PFSK-1 (cell line): Measurements from ENCODE around the gene PNMT.

Source experiments
- FOXP2 ChIP-seq: optimal IDR thresholded peaks from 2 replicates; pipeline ENCODE3; 2011; ENCODE audit warnings: borderline replicate concordance, control low read depth, inconsistent platforms; ENCODE audit not compliant: insufficient read depth; ENCODE audit errors: extremely low read length, extremely low read depth
- POLR2AphosphoS5 ChIP-seq: IDR thresholded peaks from 2 replicates; pipeline ENCODE4 v1.6.1; 2012; ENCODE audit warnings: low read depth, mild to moderate bottlenecking, control low read depth, low read length, moderate library complexity
- SIN3A ChIP-seq: IDR thresholded peaks from 2 replicates; pipeline ENCODE4 v1.6.1; 2012; ENCODE audit warnings: mild to moderate bottlenecking, low read length, moderate library complexity, borderline replicate concordance; ENCODE audit not compliant: insufficient read depth
- TAF1 ChIP-seq: IDR thresholded peaks from 2 replicates; pipeline ENCODE4 v1.6.1; 2012; ENCODE audit warnings: low read length, control low read depth, borderline replicate concordance; ENCODE audit not compliant: insufficient read depth
- TF ChIP-seq, protein P1 (sequence below), 2 experiments: IDR thresholded peaks; 2 replicates each; pipeline versions ENCODE4 v1.6.1 to v1.8.0; 2011 to 2012; ENCODE audit warnings: low read depth in 2 of 2, low read length in 2 of 2, control low read depth in 1 of 2, inconsistent platforms in 1 of 2, mild to moderate bottlenecking in 1 of 2, moderate library complexity in 1 of 2; ENCODE audit not compliant: insufficient read depth in 1 of 2

PNMT gene

DNA sequence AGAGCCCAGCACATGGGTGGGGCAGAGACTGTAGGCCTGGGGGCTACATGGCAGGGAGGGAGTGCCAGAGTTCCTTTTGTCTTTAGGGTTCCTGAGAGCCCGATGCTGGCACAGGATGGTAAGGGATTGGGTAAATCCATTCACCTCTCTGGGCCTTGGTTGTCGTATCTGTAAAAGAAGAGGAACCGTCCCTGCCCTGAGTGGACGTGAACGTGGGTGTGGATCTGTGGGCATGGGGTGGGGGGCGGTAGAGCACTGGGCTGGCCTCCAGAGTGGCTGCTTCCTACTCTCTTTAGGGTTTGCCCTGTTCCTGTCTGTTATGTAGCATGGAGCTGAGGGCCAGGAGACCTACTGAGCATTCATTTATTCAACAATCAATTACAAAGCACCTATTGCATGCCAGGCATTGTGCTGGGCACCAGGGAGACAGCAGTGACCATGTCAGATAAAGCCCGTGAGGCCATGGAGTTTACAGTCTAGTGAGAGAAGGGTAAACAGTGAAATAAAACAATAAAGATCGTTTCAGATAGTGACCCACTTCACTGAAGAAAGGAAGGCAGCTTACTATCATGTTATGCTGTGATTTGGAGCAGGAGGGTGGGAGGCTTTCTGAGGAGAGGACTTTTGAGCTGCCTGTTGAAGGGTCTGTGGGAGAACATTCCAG is 16.2 kb upstream of the PNMT start:
- TF ChIP-seq FOXP2 (no peak), TAF1 (no peak), SIN3A (no peak), POLR2AphosphoS5 (no peak)
- TF ChIP-seq, protein P1, sequence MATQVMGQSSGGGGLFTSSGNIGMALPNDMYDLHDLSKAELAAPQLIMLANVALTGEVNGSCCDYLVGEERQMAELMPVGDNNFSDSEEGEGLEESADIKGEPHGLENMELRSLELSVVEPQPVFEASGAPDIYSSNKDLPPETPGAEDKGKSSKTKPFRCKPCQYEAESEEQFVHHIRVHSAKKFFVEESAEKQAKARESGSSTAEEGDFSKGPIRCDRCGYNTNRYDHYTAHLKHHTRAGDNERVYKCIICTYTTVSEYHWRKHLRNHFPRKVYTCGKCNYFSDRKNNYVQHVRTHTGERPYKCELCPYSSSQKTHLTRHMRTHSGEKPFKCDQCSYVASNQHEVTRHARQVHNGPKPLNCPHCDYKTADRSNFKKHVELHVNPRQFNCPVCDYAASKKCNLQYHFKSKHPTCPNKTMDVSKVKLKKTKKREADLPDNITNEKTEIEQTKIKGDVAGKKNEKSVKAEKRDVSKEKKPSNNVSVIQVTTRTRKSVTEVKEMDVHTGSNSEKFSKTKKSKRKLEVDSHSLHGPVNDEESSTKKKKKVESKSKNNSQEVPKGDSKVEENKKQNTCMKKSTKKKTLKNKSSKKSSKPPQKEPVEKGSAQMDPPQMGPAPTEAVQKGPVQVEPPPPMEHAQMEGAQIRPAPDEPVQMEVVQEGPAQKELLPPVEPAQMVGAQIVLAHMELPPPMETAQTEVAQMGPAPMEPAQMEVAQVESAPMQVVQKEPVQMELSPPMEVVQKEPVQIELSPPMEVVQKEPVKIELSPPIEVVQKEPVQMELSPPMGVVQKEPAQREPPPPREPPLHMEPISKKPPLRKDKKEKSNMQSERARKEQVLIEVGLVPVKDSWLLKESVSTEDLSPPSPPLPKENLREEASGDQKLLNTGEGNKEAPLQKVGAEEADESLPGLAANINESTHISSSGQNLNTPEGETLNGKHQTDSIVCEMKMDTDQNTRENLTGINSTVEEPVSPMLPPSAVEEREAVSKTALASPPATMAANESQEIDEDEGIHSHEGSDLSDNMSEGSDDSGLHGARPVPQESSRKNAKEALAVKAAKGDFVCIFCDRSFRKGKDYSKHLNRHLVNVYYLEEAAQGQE (IDR thresholded peaks at IDR 0.05; ENCODE audit: insufficient read depth in 1 of 2, low read depth in 2 of 2, low read length in 2 of 2) = no peak

DNA sequence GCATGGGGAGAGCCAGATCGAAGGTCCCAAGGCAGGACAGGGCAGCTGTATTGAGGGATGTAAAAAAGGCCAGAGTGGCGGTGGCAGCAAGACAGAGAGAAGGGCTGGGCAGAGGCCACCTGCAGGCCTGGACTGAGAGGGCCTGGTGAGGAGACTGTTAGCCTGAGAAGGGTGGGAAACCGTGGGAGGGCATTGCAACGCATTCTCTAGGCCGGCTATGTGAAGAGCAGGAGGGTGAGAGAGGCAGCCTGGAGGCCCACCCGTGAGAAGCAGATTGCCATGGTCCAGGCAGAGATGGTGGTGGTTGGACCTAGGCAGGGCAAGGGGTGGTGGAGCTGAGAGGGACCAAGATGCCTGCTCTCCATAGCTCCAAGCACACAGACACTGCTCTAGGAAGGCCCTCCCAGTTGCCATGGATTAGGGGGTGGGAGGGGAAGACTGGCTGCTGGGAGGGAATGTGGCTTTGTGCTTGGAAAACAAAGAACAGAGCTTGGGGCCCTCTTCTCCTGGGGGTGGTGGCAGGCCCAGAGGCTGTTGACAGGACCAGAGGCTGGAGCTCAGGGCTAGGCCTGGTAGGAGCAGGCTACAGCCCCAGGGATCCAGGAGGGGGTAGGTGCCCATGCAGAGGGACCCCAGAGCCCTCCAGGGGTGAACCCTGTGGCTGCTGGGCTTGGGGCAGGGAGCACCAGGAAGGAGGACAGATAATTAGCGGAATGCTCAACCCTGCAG is 15.5 kb upstream of the PNMT start:
- TF ChIP-seq TAF1 (no peak), FOXP2 (no peak), POLR2AphosphoS5 (no peak), SIN3A (no peak)
- TF ChIP-seq, protein P1 (IDR thresholded peaks at IDR 0.05; ENCODE audit: insufficient read depth in 1 of 2, low read depth in 2 of 2, low read length in 2 of 2) = no peak

DNA sequence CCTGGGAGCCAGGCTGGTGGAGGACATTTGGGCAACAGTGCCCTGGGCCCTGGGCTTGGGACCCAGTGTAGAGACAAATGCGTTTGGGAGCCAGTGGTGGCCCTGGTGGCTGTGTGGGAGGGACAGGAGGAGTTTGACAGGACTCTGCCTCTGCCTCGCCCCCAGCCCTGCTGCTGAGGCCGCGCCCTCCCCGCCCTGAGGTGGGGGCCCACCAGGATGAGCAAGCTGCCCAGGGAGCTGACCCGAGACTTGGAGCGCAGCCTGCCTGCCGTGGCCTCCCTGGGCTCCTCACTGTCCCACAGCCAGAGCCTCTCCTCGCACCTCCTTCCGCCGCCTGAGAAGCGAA is 15.0 kb upstream of the PNMT start:
- no peak for TF ChIP-seq POLR2AphosphoS5
- TF ChIP-seq FOXP2 = no peak

DNA sequence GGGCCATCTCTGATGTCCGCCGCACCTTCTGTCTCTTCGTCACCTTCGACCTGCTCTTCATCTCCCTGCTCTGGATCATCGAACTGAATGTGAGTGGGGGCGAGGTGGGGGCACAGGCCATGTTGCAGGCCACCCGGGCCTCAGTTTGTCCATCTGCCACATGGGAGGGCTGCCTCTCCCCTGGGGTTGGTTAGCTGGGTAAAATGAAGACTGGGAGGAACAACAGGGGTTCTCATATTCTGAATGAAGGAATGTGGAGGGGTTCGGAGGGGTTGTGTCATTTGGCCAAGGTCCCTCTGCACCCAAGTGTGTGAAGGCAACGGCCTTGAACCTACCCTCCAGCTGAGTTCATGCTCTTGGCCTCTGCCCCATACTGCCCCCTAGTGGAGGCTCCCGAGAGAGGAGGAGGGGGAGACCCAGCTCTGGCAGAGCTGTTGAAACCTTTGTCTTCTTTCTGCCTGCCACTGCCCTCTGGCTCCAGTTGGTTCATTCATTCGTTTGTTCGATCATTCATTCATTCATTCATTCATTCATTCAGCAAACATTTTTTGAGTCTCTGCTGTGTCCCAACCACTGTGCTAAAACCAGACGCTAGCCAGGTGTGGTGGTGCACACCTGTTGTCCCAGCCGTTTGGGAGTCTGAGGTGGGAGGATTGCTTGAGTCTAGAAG is 14.5 kb upstream of the PNMT start:
- TF ChIP-seq TAF1 = no peak

DNA sequence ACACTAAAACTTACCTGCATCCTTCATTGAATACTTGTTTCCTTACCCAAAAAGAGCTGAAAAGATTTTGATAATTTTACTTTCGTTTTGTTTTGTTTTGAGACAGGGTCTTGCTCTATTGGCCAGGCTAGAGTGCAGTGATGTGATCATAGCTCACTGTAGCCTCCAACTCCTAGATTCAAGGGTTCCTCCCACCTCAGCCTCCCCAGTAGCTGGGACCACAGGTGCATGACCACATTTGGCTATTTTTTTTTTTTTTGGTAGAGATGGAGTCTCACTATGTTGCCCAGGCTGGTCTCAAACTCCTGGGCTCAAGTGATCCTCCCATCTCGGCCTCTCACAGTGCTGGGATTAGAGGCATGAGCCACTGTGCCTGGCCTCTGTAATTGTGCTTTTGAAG is 13.1 kb upstream of the PNMT start:
- TF ChIP-seq SIN3A = no peak
- TF ChIP-seq, protein P1 (IDR thresholded peaks at IDR 0.05; ENCODE audit: insufficient read depth in 1 of 2, low read depth in 2 of 2, low read length in 2 of 2) = no peak

DNA sequence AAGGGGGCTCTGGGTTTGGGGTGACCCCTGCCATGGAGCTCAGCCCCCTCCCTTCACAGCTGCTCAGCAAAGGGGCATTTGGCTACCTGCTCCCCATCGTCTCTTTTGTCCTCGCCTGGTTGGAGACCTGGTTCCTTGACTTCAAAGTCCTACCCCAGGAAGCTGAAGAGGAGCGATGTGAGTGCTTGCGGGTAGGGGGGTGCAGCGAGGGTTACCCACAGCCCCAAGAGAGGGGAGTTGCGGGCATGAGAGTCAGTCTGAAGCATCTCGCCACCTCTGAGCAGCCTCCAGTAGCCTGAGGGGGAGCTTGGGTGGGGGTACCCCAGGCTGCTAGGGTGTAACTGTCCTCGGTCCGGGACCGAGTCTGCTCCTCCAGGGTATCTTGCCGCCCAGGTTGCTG is 9.9 kb upstream of the PNMT start:
- TF ChIP-seq TAF1 = no peak
- no peak for TF ChIP-seq SIN3A
- TF ChIP-seq, protein P1 (IDR thresholded peaks at IDR 0.05; ENCODE audit: insufficient read depth in 1 of 2, low read depth in 2 of 2, low read length in 2 of 2) = no peak
- no peak for TF ChIP-seq FOXP2
- TF ChIP-seq POLR2AphosphoS5 = no peak
